ENCODE results near the gene PDE9A.

DNA sequence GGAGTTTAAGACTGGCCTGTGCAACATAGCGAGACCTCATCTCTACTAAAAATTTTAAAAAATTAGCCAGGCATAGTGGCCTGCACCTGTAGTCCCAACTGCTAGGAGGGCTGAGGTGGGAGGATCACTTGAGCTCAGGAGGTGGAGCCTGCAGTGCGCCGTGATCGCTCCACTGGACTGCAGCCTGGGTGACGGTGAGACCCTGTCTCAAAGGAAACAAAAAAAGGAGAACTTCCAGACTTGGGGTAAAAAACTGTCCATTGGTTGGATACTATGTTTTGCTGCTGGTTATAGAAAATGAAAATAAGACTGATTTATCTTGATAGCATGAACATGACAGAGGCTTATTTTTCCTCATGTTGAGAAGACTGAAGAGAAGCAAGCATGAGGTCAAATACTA is 146.5 kb downstream of the PDE9A start:
- TF ChIP-seq, protein P1, sequence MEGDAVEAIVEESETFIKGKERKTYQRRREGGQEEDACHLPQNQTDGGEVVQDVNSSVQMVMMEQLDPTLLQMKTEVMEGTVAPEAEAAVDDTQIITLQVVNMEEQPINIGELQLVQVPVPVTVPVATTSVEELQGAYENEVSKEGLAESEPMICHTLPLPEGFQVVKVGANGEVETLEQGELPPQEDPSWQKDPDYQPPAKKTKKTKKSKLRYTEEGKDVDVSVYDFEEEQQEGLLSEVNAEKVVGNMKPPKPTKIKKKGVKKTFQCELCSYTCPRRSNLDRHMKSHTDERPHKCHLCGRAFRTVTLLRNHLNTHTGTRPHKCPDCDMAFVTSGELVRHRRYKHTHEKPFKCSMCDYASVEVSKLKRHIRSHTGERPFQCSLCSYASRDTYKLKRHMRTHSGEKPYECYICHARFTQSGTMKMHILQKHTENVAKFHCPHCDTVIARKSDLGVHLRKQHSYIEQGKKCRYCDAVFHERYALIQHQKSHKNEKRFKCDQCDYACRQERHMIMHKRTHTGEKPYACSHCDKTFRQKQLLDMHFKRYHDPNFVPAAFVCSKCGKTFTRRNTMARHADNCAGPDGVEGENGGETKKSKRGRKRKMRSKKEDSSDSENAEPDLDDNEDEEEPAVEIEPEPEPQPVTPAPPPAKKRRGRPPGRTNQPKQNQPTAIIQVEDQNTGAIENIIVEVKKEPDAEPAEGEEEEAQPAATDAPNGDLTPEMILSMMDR (IDR thresholded peaks at IDR 0.05): no peak
- TF ChIP-seq POLR2A (IDR thresholded peaks at IDR 0.05): no peak
